OCI-M2 (cell line): ENCODE results near the gene VPS39.

ENCODE experiments used
- DNase-seq: peaks from one replicate; lab custom pipeline; 2025; ENCODE audit not compliant: unreplicated experiment; lab: John Stamatoyannopoulos, UW

Gene VPS39

GRCh38 chr15:42146551-42147430 is 61.3 kb downstream of the VPS39 start:
- DNase-seq, result no peak

DNA sequence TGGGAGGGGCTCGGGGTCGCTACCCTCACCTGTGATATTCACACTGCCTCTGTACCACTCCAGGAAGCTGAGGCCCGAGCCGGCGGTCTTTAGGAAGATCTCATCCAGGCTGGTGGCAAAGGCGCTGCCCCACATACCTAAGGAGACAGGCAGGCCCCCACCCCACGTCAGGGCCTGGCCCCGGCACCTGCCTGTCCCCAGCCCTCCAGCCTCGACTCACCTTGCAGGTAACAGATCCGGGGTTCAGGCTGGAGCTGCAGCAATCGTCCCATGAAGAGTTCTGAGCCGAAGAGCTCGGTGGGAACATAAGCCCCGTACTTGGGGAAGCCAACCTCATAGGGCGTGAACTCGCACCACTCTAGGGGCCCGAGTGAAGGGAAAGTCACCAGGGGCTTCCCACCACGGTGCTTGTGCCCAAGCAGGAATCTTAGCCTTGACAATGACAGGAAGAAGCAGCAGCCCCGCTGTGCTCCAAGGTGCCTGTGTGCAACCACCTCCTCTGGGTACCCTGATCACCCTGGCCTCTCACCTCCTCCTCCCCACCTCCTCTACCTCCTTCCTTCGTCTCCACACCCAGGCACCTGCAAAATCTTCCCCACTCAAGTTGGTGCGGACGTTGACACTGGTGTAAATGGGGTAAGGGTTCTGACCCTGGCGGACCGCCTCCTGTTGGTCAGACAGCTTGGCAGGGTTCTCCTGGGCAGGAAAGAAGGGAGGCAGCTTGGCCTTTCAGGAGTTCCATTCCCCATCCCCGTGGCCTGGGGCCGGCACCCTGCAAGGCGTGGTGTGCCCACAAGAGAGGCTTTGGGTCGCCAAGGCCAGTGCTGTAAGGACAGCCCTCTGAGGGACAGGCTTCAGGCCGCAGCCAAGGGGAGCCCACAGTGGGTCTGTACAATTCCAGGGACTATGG is 62.3 kb downstream of the VPS39 start:
- DNase-seq, result no peak

GRCh38 chr15:42144841-42145375 is 63.2 kb downstream of the VPS39 start:
- no peak for DNase-seq

DNA sequence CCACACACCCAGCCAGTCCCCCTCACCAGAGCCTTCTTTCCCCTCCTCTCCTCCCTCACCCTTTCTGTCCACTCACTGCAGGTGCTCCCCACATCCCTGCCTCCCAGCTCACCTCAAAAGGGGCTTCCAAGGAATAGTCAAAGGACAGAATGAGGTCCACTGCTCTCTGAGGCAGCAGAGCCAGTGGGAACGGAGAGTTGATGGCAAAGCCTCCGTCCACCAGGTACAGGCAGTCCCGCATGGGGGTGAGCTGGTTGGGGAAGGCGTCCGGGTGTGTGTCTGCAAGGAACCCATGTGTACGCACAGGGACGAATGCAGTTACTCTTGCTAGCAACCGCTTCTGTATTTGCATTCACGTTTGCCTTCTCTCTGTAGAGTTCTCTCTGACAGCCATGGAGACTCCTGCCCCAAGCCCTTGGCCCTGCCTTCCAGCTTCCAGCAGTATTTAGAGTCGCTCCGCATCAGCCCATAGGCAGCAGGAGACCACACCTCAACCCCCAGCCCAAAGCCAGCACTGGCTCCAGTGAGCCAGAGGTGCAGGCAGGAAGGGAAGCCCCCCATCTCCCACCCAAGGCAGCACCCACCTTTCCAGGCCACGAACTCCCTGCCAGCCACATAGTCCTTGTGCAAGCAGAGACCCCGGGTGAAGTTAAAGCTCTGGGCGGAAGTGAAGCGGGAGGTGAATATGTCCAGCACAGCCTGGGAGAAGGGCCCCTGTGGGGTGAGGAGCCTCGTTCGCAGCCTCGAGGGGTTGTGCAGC is 64.1 kb downstream of the VPS39 start:
- DNase-seq, result no peak

DNA sequence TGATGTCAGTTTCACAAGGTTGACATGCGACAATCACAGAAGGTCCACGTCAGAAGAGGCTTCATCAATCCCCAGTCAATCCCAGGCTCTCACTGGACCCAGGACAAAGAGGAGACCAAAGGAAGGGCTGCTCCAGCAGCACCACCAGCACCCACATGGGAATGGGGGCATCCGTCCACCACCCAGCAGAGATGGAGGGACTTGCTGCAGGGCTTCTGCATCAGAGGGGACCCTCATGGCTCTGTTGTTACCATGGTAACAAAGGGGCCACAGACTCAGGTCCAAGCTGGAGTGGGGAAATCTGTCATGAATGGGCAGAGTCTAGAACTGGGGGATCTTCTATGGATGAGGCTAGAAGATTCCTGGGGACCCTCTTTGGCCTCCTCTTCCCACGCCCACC is 64.7 kb downstream of the VPS39 start:
- no peak for DNase-seq

DNA sequence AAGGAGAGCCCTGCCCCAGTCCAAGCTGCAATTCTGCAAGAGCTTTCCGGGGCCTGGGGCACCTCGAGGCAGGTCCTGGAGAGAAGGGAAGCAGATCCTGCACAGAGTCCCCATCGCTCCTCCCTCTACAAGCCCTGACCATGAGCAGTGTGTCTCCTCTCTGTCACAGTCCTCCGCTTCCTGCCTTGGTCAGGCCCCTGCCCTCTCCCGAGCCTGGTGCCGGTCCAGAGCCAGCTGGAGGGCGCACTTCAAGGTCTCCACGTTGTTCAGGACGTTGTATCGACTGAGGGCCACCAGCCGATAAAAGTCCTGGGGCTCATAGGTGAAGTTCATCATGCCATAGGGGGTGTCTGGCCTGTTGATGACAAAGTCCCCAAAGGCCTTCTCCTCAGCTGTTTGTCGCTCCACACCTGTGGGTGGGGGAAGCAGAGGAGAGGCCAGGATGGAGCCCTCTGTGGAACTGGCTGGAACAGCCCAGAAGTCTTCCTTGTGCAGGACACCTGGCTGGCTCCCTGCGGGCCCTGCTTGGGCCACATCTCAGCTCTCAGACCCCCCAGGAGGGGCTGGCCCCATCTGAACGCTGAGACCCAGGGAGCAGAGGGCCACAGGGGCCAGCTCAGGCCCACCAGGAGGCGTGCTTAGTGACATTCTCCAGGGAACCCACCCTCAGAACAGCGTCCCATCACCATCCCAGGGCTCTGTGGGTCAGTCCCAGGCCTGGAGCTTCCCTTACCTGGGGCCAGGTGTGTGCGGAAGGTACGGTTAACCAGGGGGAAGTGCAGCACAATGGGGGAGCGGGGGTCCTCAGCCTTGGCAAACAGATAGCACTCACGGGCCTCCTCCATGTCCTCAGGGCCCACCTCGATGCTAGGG is 66.1 kb downstream of the VPS39 start:
- DNase-seq, result no peak

DNA sequence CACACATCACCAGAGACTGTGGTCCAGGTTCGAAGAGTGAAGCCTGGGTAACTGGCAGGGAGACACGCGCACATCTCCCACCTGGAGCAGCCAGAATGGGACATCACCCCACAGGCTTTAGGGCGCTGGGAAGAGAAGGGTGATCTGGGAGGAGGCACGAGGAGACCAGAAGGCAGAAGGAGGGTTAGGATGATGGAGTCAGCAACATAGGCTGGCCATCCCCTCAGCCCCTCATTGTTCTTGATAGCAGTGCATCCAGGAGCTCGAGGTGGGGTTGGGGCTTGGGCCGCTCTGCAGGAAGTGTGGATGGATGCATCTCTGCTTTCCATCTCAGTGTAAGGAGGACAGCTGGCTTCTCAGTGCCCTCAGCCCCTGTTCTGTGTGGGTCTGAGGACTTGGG is 66.9 kb downstream of the VPS39 start:
- no peak for DNase-seq

DNA sequence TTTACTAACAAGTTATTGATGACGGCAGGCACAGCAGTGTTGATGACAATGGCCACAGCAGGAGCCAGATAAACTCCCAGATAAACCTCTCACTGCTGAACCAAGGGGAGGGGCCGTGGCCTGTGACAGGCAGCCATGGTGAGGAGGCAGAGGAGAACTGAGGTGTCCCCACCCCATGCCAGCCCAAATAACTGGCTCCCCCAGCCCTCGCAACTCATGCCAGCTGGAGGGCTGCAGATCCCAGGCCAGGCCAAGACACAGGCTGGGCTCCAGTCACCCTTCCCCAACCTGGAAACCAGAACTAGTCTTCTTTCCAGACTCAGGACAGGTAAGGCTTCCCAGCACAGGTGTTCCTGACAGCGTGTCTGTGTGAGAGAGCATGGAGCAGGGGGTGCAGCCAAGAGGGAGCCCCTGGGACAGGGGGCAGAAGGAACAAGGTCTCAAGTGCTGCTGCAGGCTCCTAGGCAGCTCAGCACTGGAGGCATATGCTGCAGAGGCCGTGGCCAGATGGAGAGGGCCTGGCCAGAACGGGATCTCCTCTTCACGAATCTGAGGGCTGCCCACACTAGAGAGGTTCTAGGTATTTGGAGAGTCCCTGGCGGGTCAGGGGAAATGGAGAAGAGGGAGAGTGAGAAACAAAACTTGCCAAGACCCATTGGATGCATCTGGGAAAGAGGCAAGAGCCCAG is 67.6 kb downstream of the VPS39 start:
- no peak for DNase-seq

DNA sequence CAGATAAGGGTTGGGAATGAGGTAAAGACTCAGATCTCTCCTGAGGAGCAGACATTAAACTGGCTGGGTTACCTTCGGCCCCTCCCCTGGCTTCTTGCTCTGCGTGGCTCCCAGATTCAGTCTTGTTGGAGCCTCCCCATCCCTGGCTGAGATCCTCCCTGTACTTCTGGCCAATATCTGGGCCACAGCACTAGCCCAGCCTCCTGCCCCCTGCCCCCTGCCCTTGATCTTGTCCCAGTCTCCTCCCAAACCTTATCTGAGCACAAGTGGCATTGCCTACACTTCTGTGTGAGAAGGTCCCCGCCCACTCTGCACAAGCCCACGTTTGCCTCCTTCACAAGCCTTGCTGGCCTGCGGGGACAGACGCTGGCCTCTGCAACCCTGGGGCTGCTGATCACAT is 68.5 kb downstream of the VPS39 start:
- no peak for DNase-seq

DNA sequence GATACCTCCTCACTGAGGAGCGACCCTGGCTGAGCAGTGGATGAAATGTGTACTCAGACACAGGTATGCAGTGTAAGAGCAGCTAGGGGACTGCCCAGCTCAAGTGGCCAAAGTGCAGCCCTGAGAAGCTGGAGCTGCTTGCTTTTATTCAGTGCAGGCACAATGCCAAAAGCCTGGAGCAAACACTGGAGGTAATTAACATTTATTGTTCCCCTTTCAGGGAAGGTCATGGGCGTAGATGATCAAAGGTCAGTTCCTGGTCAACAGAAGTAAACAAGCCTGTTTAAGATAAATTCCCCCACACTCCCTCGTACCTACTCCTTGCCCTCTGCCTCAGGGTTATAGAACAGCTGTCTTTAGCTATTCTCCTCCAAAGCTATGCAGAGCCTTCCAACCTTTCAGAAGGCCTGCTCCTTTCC is 69.1 kb downstream of the VPS39 start:
- no peak for DNase-seq

DNA sequence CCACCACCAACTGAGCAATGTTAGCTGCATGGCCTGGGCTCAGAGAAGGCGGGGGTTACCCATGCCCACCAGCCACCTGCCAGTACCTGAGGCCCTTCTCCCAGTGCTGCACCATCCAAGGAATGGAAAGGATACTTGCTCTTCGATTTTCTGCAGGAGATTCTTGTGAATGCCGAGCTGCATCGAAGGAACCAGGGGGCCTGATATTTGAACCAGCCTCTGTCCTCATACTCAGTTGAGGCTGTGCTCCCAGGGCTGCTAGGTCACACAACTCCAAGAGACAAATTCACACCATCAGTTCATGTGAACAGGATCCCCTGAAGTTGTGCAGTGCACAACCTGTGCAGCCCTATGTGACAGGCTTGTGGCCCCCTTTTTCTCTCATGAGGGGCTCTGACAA is 69.7 kb downstream of the VPS39 start:
- no peak for DNase-seq

DNA sequence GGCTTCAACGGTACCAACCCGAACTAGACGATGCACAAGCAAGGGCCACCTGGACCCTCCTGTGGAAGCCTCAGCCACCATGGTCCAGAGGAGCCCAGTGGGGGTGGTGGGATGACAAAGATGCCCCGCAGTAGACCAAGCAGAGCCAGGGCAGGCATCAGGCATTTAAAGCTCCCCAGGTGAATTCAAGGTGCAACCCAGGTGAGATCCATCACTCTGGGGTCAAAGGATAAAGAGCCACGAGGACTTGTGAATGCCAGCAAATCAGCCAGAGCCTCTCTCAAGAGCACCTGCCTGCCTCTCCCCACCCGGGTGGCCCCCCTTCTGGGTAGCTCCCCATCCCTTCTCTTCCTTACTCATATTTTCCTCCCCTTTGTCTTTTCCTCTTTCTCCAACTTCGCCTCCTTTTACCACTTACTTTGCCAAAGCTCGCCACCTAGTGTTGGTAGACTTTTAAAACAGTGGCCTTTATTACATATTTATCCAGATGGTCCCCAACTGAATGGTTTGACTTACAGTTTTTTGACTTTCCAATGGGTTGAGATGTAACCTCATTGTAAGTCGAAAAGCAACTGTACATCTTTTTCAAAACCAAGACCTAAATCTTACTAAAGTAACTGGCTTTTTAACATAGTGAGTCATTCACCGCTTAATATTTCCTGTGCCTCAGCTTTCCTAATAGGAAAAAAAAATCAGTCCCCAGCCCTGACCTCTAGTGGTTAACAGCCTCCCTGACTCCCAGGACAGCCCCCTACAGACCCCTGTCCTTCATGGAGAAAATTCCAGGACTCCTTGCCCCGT is 70.4 kb downstream of the VPS39 start:
- no peak for DNase-seq

- DNase-seq, result no peak
Observed at GRCh38 chr15:42136513-42136912, 71.6 kb downstream of the VPS39 start.

DNA sequence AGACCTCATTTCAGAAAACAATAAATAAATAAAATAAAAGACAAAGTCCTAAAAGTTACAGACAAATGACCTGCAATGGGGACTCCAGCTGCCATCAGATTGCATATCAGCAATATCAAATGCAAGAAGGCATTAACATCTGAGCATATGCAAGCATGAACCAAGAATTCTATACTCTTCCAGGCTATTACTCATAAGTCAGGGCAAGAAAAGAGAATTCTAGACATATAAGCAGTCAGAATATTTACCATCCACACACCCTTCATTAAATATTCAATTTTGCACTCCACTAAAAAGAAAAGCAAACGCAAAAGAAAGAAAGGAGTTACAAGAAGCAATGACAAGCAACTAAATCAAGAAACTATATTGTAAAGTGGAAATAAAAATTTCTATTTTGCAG is 72.8 kb downstream of the VPS39 start:
- DNase-seq, result no peak

GRCh38 chr15:42134617-42135245 is 73.4 kb downstream of the VPS39 start:
- no peak for DNase-seq

DNA sequence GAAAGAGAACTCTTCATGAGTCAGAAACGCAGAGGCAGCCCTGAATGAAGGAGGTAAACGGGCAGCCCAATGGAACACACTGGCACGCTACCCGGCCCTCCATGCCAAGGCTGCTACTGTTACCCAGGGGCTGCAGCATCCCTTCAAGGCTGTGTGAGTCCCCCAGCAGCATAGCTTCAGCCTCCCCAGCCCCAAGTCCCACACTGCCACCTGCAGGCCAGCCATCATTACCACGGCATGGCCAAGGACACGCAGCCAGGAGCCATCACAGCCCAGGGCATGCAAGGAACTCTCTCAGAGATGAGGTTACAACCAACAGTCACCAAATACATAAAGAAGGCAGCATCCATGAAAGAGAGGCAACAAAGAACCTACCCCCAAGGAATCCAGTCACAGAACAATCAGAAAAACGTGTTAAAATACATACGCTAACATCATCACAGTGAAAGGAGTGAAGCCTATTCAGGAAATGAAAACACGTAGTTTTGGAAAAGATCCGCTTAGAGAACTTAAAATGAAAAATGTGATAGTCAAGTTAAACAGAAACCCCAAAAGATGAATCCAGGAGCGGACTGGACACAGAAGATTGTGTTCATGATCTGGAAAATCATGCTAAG is 74.1 kb downstream of the VPS39 start:
- DNase-seq, result no peak

- DNase-seq, result no peak
Observed at GRCh38 chr15:42133356-42133755, 74.7 kb downstream of the VPS39 start.
